ENCODE results near the gene SLC66A2. TPM values are rescaled to one million over a fixed set of nuclear protein-coding genes. Genes with fewer than 3 reads are reported as not detected.

The SLC66A2 gene
- polyA plus RNA-seq, 1 donor, result 18.5 TPM

DNA sequence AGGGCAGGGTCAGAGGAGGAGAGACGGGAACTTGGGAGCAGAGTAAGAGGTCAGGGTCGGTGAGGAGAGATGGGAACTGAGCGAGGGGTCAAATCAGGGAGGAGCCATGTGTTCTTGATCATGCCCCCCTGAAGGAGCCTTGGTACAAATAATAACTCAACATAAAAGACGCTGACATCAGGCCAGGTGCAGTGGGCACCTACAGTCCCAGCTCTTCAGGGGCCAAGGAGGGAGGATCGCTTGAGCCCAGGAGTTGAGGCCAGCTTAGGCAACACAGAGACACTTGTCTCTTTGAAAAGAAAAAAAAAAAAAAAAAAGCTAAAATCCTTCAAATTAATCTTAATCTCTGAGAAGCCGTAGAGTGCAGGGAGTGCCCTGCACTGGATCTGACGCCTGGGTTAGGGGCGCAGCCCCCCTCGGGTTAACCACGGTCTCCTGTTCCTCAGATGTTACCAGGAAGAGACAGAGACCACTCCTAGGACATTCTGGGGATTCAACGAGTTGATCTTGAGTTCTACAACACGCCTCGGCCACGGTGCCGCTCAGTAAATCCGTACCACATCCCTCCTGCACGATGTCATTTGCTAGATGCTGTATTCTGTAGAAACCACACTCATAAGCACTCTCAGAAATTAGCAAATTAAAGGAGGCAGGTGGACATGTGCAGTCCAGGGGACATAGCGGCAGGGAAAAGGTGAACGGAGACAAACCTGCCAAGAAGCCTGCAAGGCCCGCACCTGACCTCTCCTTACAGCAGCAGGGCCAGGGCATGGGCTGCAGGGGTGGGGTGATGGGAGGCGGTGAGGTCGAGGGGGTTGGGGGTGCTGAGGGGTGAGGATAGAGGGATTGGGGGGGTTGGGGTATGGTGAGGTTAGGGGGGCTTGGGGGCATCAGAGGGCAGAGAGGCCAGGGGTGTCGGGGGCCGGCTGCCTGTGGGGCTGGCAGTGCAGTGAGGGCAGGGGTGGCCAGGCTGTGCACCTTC lies 29.2 kb downstream of the SLC66A2 start:
- DNase-seq, result no peak

DNA sequence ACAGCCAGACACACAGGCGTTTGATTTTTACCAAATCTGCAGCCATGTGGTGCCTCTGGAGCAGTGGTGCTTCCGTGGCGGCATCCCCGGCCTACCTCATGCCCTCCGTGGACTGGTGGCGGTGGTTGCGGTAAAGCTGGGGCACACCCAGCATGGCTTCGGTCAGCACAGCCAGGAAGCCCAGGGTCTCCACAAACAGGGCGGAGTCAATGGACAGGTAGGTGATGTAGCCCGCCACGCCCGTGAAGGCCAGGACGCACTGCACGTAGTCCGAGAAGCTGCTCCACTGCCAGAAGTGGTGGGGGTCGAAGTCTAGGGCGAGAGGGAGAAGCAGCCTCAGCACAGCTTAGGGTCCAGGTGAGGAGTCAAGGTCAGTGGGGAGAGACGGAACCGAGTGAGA lies 32.4 kb downstream of the SLC66A2 start:
- DNase-seq, result no peak

DNA sequence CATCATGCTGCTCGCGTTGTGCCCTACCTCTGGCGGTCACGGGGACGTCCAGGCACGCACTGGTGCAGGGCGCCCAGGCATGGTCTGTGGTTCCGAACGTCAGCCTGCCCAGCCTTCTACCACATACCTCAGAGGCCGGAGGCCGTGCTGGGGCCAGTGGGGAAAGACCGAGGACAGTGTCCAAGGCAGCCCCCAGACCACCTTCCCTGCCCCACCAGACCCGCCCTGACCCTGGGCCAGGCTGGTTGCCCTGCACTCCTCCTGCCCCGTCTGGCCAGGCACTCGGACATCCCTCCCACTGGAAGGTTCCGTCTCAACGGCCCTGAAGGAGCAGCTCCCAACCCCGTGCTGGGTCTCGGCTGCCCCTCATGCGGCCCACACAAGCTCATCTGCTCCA lies 32.8 kb downstream of the SLC66A2 start:
- DNase-seq, result no peak

DNA sequence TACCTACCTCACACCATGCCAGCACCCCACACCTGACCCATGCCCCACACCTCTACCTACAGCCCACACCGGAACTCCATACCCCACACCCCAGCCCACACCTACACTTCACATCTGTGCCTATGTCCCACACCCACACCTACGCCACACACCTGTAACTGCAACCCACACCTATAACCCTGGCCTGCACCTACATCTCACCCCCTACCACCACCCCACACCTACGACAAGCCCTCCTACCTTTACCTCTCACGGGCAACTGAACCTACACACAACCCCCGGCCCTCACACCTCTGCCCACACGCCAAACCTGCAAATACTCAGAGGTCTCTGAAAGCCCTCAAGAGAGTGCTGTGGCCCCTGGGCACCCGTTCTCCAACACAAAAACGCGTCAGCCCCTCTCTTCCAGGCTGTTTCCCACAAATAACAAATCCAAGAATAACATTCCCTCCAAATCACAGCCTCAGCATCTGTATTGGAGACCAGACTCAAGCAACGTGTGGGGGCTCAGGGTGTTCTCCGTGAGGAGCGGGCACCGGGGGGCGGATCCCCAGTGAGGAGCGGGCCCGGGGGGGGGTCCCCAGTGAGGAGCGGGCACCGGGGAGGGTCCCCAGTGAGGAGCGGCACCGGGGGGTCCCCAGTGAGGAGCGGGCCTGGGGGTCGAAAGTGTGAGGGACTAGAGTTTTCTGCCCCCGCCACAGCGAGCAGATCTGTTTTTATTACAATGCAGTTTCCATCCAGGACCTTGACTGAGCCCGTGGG lies 33.4 kb downstream of the SLC66A2 start:
- DNase-seq, result no peak

DNA sequence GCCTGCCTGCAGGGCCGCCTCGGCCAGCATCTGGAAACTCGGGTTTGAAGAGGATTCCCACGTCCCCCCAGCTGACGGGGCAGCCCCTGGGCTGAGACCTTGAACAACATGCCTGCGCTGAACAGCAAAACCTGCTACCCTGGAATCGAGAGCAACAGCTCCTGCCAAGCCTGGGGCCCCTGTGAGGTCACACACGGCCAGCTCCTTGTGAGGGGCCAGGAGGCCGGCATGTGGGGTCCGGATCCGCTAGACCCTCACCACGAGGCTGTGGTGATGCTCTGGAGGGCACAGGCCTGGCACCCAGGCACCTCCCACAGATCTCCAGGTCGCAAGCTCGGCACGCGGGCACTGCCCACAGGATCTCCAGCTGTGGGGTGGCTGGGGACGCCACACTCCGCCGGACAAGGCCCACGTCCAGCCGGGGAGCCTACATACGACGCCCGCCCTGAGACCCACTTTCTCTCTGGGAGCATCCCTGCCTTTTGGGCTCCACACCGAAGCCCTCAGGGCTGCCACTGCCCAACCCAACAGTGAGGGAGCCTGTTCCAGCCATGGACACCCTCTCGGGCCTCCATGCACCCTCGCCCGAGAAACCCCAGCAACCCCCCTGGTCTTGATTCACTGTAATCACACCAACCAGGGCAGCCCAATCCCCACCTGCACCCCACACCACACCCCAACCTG lies 34.1 kb downstream of the SLC66A2 start:
- no peak for DNase-seq

DNA sequence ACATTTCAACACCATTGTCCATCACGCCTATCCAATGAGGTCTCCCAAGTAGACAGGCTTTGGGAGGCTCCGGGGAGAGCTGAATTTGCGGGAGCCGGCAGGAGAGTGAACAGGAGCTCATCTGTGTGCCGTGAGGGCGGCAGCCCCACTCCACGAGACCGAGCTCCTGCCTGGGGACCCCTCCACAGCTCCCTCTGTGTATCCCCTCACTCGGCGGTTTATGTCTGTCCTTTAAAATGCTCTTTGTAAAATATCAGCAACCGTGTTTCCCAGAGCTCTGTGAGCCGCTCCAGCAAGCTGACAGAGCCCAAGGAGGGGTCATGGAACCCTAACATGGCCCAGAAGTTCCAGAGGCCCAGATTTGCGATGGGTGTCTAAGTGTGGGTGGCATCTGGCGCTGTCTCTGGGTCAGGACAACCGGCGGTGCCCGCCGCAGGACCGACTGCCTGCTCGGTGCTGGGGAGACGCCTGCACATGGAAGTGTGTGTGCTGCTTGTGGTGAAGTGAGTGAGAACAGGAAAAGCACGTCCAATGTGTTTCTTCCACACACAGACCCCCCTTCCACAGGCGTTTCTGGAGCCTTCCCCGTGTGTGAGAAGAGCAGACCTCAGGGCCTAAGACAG lies 34.8 kb downstream of the SLC66A2 start:
- no peak for DNase-seq

DNA sequence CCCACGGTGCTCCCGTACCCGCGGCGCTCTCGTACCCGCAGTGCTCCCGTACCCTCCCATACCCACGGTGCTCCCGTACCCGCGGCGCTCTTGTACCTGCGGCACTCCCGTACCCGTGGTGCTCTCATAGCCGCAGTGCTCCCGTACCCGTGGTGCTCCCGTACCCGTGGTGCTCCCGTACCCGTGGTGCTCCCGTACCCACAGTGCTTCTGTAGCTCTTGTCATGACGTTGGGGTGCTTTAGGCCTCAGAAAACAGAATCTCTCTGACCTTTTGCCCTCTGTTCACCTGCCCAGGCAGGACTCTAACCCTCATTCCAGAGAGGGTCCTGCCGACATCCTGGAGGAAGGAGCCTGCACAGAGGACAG lies 35.3 kb downstream of the SLC66A2 start:
- no peak for DNase-seq

DNA sequence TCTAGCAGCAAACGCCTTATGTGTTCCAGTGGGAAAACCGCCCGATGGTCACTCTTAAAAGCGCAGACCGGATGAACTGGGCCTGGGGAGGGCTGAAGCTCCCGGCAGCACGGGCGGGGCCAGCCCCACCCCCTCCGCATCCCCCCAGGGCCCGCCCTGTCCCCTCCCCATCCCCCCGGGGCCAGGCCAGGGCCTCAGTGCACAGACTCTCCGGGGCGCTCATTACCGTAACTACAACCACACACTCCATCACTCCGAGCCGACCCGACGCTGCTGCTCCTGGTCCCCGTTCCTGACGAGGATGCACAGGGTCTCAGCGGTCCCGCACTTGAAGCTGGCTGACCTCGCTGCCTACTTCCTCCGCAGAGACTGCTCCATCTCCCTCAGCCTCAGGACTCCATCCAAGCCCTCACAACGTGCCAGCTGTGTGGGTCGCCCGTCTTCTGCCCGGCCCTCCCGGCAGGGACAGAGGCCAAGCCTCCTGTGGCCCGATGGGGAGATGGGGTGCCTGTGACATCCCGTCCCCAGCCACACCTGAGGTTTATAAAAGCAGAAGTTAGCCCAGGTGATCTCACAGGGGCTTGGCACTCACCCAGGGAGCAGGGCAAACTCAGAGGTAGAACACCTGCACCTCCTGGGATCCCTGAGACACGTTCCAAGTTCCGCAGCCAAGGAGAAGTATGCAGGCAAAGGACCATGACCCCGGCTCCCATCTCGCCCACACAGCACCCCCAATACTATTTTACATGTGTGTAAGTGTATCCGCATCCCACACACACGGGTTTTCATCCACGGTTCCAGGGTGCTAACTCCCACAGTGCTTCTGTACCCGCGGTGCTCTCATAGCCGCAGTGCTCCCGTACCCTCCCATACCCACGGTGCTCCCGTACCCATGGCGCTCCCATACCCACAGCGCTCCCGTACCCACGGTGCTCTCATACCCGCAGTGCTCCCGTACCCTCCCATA lies 36.0 kb downstream of the SLC66A2 start:
- no peak for DNase-seq

DNA sequence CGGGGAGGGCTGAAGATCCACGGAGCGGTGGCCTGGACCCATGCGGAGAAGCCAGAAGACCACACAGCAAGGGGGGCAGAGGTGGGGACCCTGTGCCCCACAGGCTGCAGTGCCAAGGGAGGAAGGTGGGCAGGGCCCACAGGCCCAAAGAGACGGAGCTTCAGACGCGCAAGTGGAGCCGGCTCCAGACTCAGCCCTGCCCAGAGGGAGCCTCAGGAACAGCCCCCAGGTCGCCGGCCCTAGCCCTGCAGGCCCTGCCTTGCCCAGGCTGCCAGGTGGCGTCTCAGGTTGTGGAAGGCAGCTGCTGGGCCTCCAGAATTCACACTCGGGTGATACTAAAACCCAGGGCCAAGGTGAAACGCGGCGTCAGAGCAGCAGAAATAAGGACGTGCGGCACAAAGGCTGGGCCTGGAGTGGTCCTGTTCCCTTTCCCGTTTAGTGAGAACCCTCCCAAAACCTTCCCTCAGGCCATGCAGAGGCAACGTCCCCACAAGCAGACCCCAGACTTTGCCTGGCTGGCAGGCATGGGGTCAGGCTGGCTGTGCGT lies 36.8 kb downstream of the SLC66A2 start:
- no peak for DNase-seq

DNA sequence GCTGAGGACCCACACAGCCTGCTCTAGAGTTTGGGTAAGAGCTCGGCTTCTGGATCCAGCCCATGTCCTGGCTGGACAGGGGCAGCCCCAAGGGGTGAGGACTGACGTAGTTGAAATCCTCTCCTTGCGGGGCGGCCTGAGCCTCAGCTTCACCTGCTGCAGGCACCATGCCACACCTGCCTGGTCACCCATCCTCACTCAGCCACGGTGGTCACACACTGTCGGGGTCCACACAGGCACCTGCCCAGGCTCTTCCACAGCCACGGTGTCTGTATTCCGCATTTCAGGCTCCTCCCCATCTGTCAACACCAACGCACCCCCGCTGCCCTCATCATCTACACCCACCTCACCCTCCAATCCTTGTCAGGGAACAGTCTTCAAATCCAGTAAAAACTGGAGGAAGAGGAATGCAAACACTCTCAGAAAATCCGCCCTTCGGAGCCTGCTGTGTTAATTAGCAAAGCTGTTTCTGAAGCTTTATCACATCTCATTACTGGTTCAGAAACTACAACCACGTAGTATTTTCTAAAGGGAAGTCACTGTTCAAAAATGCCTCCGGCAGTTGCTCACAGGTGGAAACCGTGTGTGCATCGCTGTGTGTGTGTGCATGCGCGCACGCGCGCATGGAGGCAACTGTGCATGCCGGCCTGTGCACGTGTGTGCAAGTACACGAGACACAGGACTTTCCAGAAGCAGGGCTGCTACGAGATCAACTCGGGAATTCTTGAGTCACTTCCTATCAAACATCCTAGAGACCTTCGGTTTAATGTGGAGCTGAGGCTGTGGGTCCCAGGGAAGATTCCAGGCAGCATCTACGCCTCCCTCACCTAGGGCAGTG lies 38.2 kb downstream of the SLC66A2 start:
- DNase-seq, result no peak

DNA sequence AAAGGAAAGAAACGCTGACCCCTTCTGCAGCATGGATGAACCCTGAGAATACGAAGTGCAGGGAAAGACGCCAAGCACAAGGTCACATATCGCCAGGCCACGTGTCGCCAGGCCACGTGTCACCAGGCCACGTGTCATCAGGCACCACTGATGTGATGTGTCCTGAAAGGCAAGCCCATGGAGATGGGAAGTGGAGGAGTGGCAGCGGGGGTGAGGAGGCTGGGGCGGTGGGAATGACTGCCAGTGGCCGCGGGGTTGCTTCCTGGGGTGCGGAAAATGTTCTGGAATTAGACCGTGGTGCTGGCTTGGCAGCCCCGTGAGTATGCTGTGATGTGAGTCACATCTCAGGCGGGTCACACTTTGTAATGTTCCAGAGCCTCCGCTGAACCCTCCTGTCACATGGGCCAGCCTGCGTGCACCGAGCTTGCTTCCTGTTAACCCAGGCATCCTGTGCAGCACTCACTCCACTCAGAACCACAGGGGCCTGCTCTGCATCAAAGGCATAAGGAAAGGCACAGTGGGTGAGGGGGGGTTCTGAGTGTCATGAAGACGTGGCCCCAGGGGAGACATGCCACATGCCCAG lies 39.0 kb downstream of the SLC66A2 start:
- no peak for DNase-seq

DNA sequence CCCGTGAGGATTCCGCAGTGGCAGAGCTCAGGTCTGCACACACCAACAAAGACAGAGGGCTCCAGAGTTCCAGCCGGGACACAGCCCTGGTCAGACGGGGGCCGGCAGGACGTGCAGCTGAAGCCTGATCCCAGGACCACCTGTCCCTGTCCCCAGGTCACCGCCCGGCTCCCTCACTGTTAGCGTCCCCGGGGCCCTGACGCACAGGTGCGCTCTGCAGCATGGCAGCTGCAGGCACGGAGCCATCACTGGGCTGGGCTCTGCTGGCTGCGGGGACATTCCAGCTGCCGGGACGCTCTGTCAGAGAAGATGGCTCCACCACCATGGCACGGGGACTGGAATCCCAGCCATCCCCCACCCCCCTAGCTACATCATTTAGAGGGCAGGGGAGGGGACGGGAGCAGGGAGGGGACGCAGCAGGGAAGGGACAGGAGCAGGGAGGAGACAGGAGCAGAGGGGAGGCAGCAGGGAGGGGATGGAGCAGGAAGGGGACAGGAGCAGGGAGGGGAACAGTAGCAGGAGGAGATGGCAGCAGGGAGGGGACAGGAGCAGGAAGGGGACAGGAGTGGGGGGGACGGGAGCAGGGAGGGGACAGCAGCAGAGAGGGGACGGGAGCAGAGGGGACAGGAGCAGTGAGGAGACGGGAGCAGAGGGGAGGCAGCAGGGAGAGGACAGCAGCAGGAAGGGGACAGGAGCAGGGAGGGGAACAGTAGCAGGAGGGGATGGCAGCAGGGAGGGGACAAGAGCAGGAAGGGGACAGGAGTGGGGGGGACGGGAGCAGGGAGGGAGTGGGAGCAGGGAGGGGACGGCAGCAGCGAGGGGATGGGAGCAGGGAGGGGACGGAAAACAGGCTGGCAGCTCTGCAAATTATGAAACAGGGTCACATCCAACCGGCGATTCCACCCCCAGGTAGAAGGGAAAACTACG lies 39.8 kb downstream of the SLC66A2 start:
- DNase-seq, result no peak

DNA sequence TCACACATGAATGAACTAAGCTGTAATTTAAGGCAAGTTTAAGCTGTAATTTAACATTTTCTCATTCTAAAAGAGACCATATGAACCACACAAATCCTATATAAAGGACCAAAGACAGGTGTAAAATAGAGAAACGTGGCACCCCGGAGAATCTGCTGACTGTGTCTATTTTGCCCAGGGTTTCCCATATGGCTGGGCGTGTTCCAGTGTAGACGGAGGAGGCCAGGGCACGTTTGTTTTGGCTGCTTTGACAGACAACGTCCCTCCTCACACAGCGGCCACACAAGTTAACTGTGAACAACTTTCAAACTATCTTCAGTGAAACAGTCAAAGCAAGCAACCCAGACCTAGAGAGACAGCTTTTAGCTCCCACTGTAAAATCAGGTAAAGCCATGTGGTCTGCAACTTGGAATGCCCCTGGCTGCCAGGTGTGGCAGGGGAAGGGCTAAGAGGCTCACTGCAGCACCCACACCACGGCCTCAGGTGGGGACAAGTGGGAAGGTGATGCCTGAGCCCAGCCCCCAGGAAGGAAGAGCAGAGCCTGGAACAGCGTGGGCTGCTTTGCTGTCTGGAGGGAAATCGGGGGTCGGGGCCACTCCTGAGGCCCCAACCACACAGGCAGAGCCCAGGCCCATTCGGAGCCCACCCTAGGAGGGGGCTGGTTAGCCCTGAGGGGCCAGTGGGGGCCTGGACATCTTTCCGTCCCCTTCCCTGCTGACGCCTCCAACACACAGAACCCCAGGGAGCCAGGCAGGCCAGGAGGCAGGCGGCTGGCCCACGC lies 40.7 kb downstream of the SLC66A2 start:
- no peak for DNase-seq

DNA sequence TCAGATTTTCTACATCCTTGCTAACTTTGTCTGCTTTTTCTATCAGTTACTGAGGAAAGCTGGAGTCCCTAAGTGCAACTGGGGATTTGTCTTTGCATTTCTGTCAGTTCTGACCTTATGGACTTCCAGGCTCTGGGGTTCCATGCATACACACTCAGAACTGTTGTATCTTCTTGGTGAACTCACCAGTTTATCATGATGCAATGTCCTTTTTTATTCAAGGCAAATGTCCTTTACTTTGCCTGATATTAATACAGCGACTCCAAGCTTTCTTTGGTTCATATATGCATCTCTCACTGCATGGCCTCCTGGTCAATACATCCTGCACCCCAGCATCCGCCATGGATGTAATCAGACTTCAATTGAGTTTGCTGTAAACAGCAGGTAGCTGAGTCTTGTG lies 44.7 kb downstream of the SLC66A2 start:
- no peak for DNase-seq

DNA sequence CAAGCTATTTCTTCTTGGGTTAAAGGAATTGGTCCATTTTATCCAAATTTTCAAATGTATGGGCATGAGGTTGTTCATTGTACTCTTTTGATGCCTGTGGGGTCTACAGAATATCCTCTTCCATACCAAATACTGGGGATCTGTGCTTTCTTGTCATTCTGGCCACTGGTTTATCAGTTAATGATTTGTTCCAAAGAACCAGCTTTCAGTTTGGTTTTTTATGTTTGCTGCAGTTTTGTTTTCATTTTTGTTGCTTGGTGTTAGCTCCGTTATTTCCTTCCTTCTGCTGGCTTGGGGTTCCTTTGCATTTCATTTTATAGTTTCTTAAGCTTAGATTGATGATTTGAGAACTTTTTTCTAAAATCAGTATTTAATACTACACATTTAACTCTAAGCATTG lies 45.5 kb downstream of the SLC66A2 start:
- DNase-seq, result no peak

DNA sequence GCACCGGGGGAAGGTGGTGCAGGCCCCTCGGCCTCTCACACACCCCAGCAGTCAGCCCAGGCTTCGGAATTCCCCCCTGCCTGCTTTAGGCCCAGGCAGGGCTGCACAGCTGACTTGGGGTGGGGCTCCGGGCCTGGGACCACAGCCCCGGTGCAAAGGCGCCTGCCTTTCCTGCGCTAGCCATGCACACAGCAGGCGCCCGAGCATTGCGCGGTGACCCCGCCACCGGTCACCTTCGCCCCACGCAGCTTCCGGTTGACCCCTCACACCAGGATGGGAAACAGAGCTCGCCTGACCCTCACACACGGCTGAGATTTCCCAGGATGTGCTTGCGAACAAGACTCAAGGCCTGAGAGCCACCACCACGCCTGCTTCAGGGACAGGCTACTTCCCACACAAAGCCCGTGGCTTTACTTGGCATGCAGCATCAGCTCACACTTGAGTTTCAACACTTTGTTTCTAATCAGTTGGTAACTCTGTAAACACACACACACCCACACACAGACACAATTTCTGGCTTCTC lies 46.0 kb downstream of the SLC66A2 start:
- DNase-seq, result no peak

Data from left kidney (tissue), 2 donors.